Sigmoid colon (tissue), 4 donors: ENCODE data around the gene KRT75.

ENCODE experiments used
- POLR2A ChIP-seq, 2 donors: fragments of 450-650 bp; IDR thresholded peaks; one replicate each; pipeline ENCODE4 v1.6.1; 2016; ENCODE audit warnings: antibody characterized with exemption in 2 of 2, mild to moderate bottlenecking in 2 of 2, moderate library complexity in 2 of 2
- POLR2AphosphoS5 ChIP-seq, 4 donors: sonication (generic); formaldehyde crosslinking; IDR thresholded peaks; one replicate each; pipeline ENCODE4 v1.6.1; 2017; ENCODE audit warnings: antibody characterized with exemption in 4 of 4
- TF ChIP-seq, protein P1 (sequence below), 4 experiments: fragments of 450-650 bp in 3 of 4; fragments of 200-600 bp in 1 of 4; IDR thresholded peaks; one replicate each; pipeline ENCODE4 v1.5.1; 2016 to 2019; ENCODE audit warnings: antibody characterized with exemption in 4 of 4, mild to moderate bottlenecking in 3 of 4, moderate library complexity in 2 of 4

DNA sequence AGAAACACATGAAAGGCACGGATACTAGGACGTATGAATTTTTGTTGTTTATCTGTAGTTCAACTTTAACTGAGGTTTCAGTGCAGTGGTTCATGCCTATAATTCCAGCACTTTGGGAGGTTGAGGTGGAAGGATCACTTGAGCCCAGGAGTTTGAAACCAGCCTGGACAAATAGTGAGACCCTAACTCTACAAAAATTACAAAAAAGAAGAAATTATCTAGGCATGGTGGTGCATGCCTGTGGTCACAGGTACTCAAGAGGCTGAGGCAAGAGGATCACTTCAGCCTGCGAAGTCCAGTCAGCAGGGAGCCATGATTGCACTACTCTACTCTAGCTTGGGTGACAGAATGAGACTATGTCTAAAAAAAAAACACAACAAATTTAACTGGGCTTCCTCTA is 9.8 kb upstream of the KRT75 start:
- TF ChIP-seq, protein P1, sequence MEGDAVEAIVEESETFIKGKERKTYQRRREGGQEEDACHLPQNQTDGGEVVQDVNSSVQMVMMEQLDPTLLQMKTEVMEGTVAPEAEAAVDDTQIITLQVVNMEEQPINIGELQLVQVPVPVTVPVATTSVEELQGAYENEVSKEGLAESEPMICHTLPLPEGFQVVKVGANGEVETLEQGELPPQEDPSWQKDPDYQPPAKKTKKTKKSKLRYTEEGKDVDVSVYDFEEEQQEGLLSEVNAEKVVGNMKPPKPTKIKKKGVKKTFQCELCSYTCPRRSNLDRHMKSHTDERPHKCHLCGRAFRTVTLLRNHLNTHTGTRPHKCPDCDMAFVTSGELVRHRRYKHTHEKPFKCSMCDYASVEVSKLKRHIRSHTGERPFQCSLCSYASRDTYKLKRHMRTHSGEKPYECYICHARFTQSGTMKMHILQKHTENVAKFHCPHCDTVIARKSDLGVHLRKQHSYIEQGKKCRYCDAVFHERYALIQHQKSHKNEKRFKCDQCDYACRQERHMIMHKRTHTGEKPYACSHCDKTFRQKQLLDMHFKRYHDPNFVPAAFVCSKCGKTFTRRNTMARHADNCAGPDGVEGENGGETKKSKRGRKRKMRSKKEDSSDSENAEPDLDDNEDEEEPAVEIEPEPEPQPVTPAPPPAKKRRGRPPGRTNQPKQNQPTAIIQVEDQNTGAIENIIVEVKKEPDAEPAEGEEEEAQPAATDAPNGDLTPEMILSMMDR (IDR thresholded peaks at IDR 0.05): no peak
- TF ChIP-seq POLR2AphosphoS5 (IDR thresholded peaks at IDR 0.05) (no peak), POLR2A (IDR thresholded peaks at IDR 0.05) (no peak)
